GM21723 (cell line): ENCODE data around the gene ZEB1.
"Not testable (repeated sequence)": the region's sequence is repeated elsewhere in the genome, so short reads cannot be mapped to it uniquely, and the experiment has no call there.

Experiments
- ATAC-seq: cut with Tn5 transposase; IDR thresholded peaks from one replicate; pipeline ENCODE4 v1.9.1; 2021; ENCODE audit warnings: mild to moderate bottlenecking, moderate library complexity; ENCODE audit not compliant: unreplicated experiment

ZEB1 gene

GRCh38 chr10:31317652-31318381 lies 1.2 kb upstream of the ZEB1 start:
- no peak for ATAC-seq

DNA sequence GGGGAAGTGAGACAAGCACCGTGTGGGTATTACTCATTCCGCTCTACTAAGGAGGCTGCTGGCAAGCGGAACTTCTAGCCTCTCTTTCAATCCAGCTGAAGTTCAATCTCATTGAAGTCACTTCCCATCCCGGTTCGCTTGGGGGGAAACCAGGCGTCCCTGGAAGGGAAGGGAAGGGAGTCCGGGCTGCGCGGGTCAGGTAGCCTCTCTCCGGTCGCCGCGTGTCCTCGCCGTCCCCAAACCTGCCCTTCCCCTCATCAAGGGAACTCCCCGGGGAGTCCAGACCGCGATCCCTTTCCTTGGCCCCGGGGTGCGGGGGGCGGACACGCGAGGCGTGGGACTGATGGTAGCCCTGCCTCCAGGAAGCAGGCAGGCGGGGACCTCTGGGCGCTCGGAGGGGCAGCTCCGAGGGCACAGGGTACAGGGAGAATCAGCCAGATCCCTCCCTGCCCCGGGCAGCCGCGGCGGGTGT lies 598 bp upstream of the ZEB1 start:
- peak; percentile 73 for ATAC-seq

GRCh38 chr10:31319602-31320549 lies 860 bp downstream of the ZEB1 start:
- ATAC-seq: peak; percentile 34

DNA sequence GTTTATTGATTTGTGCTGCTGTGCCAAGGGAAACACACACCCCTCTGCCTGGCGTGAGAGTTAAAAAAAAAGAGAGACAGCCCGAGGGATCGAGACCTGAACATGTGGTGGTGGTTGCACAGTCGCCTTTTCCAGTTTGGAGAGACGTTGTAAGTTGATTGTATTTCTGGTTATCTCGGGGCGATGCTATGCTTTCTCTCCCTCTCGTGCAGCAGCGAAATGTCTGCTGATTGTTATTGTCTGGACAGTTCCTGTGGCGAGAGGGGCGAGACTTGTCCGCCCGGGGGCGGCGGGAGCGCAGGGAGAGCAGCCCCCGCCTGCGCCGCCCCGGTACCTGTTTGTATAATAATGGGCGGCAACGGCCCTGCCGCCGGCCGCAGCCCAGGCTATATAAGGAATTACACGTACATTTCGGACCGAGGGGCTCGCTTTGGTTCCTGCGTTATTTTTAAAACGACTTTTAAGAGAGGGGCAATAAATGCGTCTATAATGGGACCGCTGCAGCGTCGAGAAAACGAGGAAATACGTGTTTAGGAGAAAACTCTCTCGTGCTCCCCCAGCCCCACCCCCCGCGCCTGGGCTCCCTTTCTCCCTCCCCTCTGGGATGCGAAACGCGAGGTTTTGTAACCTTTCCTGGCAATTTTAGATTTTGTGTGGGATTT lies 1.7 kb downstream of the ZEB1 start:
- peak; percentile 23 for ATAC-seq

- no peak for ATAC-seq
Measured at GRCh38 chr10:31321396-31321941, 2.5 kb downstream of the ZEB1 start.

DNA sequence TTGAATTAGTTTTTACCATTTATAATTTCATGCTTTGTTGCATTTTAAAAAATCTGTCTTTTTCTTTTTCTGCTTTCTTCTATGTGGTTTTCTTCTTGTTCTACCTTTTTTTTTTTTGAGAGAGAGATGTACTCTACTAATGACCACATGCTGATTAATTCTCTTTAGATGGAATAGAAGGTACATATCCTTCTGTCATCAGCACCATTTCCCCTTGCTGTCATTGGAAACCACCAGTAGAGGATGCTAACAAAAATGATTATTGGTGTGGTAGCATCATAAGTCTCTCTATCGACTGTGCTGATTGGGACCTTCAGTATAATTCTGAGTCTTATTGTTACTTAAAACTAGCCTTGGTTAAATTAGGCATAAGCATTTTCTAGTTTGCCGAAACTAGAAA lies 3.6 kb downstream of the ZEB1 start:
- no peak for ATAC-seq

DNA sequence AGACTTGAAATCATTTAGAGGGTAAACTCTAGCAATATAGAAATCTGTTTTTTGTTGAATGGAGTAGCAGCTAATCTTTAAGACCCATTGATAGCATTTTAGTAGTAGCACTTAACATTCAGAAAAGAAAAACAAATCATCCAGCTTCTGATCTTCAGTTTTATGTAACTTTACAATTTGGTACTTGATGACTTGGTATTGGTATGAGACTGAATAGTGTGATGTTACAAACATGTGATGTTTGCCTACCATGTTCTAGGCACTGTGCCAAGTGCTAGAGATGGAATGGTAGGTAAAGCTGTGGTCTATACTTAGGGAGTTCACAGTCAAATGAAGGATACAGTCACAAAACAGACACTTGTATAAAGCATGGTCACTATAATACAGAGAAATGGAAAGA lies 21.3 kb downstream of the ZEB1 start:
- no peak for ATAC-seq

DNA sequence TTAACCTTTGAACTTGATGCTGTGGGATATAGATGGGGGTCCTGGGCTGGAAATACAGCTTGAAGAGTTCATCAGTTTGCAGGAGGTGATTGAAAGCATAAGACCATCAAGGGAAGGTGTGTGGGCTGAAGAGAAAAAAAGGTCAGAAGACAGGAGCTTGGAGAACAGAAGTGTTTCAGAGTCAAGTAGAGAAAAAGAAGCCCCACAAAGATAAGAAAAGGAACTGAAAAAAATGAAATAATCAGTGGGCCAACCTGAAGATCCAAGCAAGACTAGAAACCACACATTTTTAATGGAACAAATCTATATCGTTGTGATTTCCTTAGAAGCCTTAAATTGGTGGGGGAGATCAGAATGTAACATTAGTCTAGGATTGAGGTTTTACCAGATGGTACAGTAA lies 22.5 kb downstream of the ZEB1 start:
- ATAC-seq: peak; percentile 50

DNA sequence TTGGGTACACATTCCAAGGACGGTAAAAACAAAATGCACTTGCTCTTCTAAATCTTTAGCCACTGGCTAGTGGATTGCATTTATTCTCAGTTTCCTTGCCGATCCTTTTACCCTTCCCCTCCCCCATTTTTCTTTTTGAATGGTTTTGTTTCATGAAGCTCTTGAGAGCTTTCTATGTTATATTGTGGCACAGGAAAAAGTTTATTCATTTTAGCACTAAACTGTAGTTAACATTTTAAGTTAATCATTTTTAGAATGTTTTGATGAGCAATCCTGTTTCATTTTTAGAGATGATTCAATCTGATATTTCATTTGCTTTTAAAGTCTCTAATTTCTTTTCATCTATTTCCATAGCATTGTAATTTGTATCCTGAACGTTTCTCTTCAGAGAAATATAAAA lies 24.0 kb downstream of the ZEB1 start:
- ATAC-seq: no peak

DNA sequence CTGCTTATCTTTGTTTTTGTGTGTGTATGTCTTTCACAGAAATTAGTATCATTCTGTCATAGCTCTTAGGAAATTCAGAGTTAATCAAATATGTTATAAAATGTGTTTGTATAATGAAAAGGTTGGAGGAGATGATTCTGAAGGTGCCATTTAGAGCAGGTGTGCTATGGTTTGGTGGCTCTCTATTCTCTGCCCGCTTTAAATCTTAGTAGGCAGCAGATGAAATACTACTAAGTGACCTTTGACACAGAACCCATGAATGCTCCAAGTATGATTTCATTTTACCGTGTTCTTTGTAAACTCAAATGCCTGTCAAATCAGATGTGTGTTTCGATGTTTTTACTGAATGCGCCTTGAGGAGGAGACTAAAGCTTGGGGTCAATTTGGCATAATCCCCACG lies 24.5 kb downstream of the ZEB1 start:
- no peak for ATAC-seq

DNA sequence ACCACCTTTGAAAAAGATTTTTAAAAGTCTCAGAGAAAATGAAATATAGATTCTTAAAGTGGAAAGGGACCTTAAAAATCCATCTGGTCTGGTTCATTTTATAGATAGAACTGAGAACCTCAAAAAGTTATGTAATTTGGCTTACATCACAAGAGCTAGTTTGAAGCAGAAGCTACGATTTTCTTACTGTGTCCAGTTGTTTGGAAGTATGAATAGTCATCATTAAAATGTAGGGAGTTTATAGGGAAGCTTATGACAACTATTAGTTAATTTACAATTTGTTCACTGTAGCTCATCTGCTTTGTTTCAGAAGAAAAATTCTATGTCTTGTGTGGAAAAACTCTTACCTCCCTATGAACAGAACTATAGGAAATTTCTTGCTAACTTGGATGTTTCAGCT lies 26.9 kb downstream of the ZEB1 start:
- ATAC-seq: no peak

GRCh38 chr10:31346953-31347352 lies 27.9 kb downstream of the ZEB1 start:
- no peak for ATAC-seq

DNA sequence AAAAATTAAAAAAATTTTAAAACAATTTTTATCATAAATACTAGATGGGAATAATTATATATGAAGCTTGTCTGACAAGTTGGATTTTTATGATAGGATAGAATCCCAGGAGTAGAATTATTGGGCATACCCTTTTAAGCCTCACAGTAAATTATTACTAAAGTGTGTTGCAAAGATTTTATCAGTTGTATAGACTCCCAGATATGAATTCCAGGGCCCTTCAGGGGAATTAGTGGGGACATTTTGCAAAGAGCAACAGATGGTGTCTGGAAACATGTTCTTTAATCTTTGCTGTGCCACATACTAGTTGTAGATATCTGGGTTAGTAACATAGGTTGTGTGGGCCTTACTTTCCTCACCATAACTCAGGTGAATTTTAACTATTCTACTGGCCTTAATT lies 28.7 kb downstream of the ZEB1 start:
- no peak for ATAC-seq

DNA sequence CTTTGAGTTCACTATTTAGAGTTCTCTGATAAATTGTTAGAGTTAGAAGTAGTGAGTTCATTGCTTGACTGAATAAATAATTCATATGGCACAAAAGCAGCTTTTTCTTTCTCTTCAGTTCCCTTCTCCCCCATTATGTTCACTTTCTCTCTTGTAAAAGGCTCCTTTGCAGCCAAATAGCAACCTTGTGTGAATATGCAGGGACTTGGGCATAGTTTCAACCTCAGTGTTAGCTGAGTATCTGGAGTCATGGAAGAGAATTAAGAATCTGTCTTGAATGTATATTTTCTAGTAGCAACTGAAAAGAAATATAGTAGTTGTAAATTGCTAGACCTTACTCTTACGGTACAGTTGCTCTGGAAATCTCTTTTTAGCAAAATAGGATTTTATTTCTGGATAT lies 31.9 kb downstream of the ZEB1 start:
- no peak for ATAC-seq

DNA sequence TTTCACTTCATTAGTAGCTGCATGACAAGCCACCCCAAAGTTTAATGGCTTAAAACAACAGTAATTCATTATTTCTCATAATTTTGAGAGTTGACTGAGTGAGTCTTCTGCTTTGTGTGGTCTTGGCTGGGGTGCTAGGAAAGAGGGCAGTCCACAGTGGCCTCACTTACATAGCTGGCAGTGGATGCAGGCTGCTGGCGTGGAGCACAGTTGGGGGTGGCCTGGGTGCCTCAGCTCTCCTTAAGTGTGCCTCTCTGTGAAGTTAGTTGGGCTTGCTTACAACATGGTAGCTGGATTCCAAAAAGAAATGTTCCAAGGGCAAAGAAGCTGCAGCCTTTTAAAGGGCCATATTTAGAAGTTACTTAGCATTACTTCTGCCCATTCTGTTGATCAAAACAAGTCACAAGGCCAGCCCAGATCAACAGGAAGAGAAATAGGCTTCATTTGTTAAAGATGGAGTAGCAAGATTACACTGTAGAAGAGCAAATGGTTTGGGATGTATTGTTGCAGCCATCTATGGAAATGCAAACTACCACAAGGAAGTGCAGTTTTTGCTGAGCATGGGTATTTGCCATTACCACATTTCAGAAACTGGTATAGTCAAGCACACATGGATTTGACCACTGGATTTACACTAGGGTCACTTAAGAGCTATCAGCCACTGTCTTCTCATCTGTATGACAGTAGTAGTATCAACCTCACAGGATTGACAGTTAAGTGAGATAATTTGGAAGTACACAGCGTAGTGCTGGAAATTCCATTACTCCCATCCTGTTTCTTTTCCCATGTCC lies 33.6 kb downstream of the ZEB1 start:
- ATAC-seq: no peak

DNA sequence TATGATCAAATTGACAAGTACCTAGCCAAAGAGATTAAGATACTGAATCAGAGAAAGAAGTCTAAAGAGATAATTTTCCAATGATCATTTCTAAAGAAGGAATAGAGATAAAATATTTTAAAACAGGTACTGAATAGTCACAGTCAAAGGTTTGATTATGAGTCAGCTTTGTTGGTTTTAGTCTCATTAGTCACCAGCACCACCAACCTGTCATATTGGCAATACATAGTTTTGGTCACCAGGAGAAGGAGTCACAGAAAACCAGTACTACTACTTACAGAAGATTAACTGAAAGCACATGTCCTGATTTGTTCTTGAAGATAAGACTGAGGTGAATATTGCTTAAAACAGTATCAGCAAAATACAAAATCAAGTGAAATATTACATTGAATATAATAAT lies 34.6 kb downstream of the ZEB1 start:
- peak; percentile 84 for ATAC-seq

DNA sequence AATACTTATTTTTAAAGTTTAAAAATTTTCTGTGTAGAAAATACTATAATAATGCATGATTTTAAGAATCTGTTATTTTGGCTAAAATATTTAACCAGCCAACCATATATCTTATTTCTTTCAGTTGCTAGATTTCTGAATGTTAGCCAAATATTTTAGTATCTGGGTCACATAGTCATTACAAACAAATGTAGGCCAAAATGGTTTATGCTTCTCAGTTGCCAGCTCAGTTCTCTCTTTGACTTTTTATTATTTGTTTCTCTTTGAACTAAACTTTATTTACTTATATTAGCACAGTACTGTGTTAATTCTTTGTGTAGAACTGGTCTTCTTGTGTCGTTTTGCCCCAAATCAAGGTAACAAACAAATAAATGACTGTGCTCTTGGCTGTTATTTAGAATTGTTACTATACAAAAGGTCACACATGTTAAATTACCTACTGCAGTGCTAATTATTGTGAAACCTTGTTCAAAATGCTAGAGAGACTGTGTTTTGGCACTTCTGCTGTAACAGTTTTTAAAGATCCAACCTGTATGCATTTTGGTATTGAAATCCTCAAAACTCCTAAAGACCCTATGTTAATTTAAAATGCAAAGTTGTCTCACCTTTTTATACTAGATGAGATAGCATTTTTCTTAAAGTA lies 39.8 kb downstream of the ZEB1 start:
- no peak for ATAC-seq

GRCh38 chr10:31359979-31360378 lies 41.0 kb downstream of the ZEB1 start:
- no peak for ATAC-seq

GRCh38 chr10:31361475-31361874 lies 42.5 kb downstream of the ZEB1 start:
- ATAC-seq: not testable (repeated sequence)
